MM.1S (cell line): ENCODE results near the gene GRAMD1B.

Experiments
- EZH2 ChIP-seq: fragments of 300-600 bp; sonication (generic); optimal IDR thresholded peaks from 2 replicates; pipeline ENCODE3; 2017; ENCODE audit warnings: low read depth, mild to moderate bottlenecking, antibody characterized with exemption, low read length, mixed read lengths
- EZH2phosphoT487 ChIP-seq: fragments of 300-600 bp; sonication (generic); IDR thresholded peaks from 2 replicates; pipeline ENCODE4 v1.6.1; 2018; ENCODE audit warnings: antibody characterized with exemption, low read length

- no peak for TF ChIP-seq EZH2phosphoT487
- no peak for TF ChIP-seq EZH2
Observed at GRCh38 chr11:123564221-123564620, 134.2 kb downstream of the GRAMD1B start.
